Measurements from ENCODE around the gene CDC73. TPM values are rescaled to one million over a fixed set of nuclear protein-coding genes. Genes with fewer than 3 reads are reported as not detected.

Gene CDC73
- total and polyA plus RNA-seq, 2 donors (not counting 3 experiments of a cell fraction or from before 2014, with no cell fraction given), result 9.9 to 55.8 TPM

DNA sequence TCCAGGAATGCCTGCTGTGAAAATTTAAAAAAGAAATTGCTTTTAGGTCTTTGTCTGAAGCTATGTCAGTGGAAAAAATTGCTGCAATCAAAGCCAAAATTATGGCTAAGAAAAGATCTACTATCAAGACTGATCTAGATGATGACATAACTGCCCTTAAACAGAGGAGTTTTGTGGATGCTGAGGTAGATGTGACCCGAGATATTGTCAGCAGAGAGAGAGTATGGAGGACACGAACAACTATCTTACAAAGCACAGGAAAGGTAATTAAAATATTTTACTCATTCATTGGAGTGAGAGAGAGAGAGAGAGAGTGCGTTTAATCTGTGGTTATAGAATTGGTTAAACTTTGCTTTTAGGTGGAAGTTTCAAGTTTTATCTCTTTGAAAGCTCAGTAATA lies 20.0 kb downstream of the CDC73 start:
- H3K9me1 ChIP-seq (replicated peaks; ENCODE audit: control insufficient read depth, extremely low read depth, insufficient read depth, low read length), result no peaks in the 10 kb centered on the region
- POLR2A ChIA-PET, result no interaction called here
- peaks cover 9% of the 10 kb centered on the region for H3K4me1 ChIP-seq (ENCODE audit: control insufficient read depth, extremely low read depth, insufficient read depth, low read length)

GRCh38 chr1:193142409-193142808 lies 20.6 kb downstream of the CDC73 start:
- no peak overlapping the region for H2AFZ ChIP-seq (ENCODE audit: low read depth, low read length)
- BruUV-seq (replicated peaks), result no TSS peak
- H3K27me3 ChIP-seq (ENCODE audit: control insufficient read depth in 2 of 2, insufficient read depth in 2 of 2, low read length in 2 of 2), result no peaks in the 10 kb centered on the region
- H3K36me3 ChIP-seq (ENCODE audit: control insufficient read depth in 2 of 2, extremely low read depth in 1 of 2, insufficient read depth in 2 of 2, low read length in 2 of 2), result peaks cover 4 to 13% of the 10 kb centered on the region in 2 experiments
- no peaks in the 10 kb centered on the region for H3K9me3 ChIP-seq (replicated peaks; ENCODE audit: control insufficient read depth, insufficient read depth, low read length)
- DNase-seq (ENCODE audit: low read depth, low spot score) (no peak), FAIRE-seq (no peak)
- no peaks in the 10 kb centered on the region for H3K9me1 ChIP-seq (replicated peaks; ENCODE audit: control insufficient read depth, extremely low read depth, insufficient read depth, low read length)
- dilution Hi-C loops (cut with MboI; ENCODE audit: extremely low pct_ligation_motif_present, low sequenced_read_pairs) (no loop called here), intact Hi-C loops (cut with micrococcal nuclease) (loop anchor here (1.0 kb wide), 1 partner anchor 921 kb away; no protein-coding TSS in a partner anchor)
- H3K4me2 ChIP-seq (ENCODE audit: insufficient read depth, low read length), result peak overlapping the region; percentile 46
- no peaks in the 10 kb centered on the region for H4K20me1 ChIP-seq (replicated peaks; ENCODE audit: control insufficient read depth, extremely low read depth, insufficient read depth, low read length)
- peaks cover 9% of the 10 kb centered on the region for H3K4me1 ChIP-seq (ENCODE audit: control insufficient read depth, extremely low read depth, insufficient read depth, low read length)
- TF ChIP-seq GATA2 (IDR thresholded peaks at IDR 0.05; ENCODE audit: insufficient read depth, insufficient read length, low read depth, low read length) (no peak), FOS (IDR thresholded peaks at IDR 0.05; ENCODE audit: borderline replicate concordance, insufficient read depth, low read length) (no peak)
- H3K4me3 ChIP-seq (replicated peaks in 1 of 3; ENCODE audit: insufficient read depth in 1 of 3, low read depth in 1 of 3, low read length in 3 of 3), result no peak overlapping the region
- peaks cover 21% of the 10 kb centered on the region for H3K79me2 ChIP-seq (ENCODE audit: control insufficient read depth, insufficient read depth, low read length)
- H3K27ac ChIP-seq (ENCODE audit: insufficient read depth, low read depth, low read length), result no peak overlapping the region
- POLR2A ChIA-PET, result no interaction called here
- CTCF ChIA-PET, result interaction anchor here (1.0 to 2.4 kb wide), 9 partner anchors 9 to 1153 kb away, joined by 3 to 14 read pairs (median 4); partner anchors contain the start of gene GLRX2
- H3K9ac ChIP-seq (replicated peaks; ENCODE audit: extremely low read depth, insufficient read depth, low read length), result no peak overlapping the region

More for the DNA sequence above, 20.0 kb downstream of the CDC73 start:
- TF ChIP-seq MAX (IDR thresholded peaks at IDR 0.05; ENCODE audit: insufficient read depth, insufficient read length), result no peak
- no peak for TF ChIP-seq MYC (IDR thresholded peaks at IDR 0.05; ENCODE audit: low read depth, low read length)
- Histone ChIP-seq H3K79me2 (ENCODE audit: control insufficient read depth, insufficient read depth, low read length) (peaks cover 21% of the 10 kb centered on the region), H3K4me3 (replicated peaks in 1 of 3; ENCODE audit: insufficient read depth in 1 of 3, low read depth in 1 of 3, low read length in 3 of 3) (no peak overlapping the region), H3K9ac (replicated peaks; ENCODE audit: extremely low read depth, insufficient read depth, low read length) (no peak overlapping the region), H3K4me2 (ENCODE audit: insufficient read depth, low read length) (no peak overlapping the region), H3K27me3 (ENCODE audit: control insufficient read depth in 2 of 2, insufficient read depth in 2 of 2, low read length in 2 of 2) (no peaks in the 10 kb centered on the region), H4K20me1 (replicated peaks; ENCODE audit: control insufficient read depth, extremely low read depth, insufficient read depth, low read length) (no peaks in the 10 kb centered on the region), H3K27ac (ENCODE audit: insufficient read depth, low read depth, low read length) (no peak overlapping the region), H2AFZ (ENCODE audit: low read depth, low read length) (no peak overlapping the region), H3K9me3 (replicated peaks; ENCODE audit: control insufficient read depth, insufficient read depth, low read length) (no peaks in the 10 kb centered on the region), H3K36me3 (ENCODE audit: control insufficient read depth in 2 of 2, extremely low read depth in 1 of 2, insufficient read depth in 2 of 2, low read length in 2 of 2) (peaks cover 4 to 13% of the 10 kb centered on the region in 2 experiments)
- FAIRE-seq, result no peak
- no TSS peak for BruUV-seq (replicated peaks)
- dilution Hi-C loops (cut with MboI; ENCODE audit: extremely low pct_ligation_motif_present, low sequenced_read_pairs) (no loop called here), intact Hi-C loops (cut with micrococcal nuclease) (loop anchor here (1.0 kb wide), 1 partner anchor 921 kb away; no protein-coding TSS in a partner anchor)
- CTCF ChIA-PET, result interaction anchor here (1.3 to 2.4 kb wide), 3 partner anchors 8 to 38 kb away, joined by 6 to 14 read pairs (median 14); partner anchors contain the start of gene GLRX2
- DNase-seq (ENCODE audit: low read depth, low spot score), result no peak
